LNCaP clone FGC (cell line): Measurements from ENCODE around the gene ZNF385D.
A peak's percentile ranks its signal among the peaks of the same experiment; 100 is the strongest.

Experiments used
- DNase-seq: peaks from one replicate; pipeline ENCODE4 v3.0.0-alpha.2; 2011; ENCODE audit warnings: low read depth
- H3K4me3 ChIP-seq: 2 replicates; pipeline ENCODE4 v1.5.1; 2011; ENCODE audit warnings: mild to moderate bottlenecking, low read depth, low read length, control low read depth
- CTCF ChIP-seq: IDR thresholded peaks from 2 replicates; pipeline ENCODE4 v1.5.1; 2012; ENCODE audit warnings: mild to moderate bottlenecking; ENCODE audit not compliant: control insufficient read depth, insufficient read depth; ENCODE audit errors: extremely low read depth

ZNF385D gene

GRCh38 chr3:21718161-21718765 lies 32.7 kb downstream of the ZNF385D start:
- no peak for TF ChIP-seq CTCF
- no peak for DNase-seq
- H3K4me3 ChIP-seq, result no peak overlapping the region

GRCh38 chr3:21715662-21716061 lies 35.3 kb downstream of the ZNF385D start:
- TF ChIP-seq CTCF, result no peak
- DNase-seq, result no peak
- H3K4me3 ChIP-seq, result no peak overlapping the region

- no peak overlapping the region for H3K4me3 ChIP-seq
- TF ChIP-seq CTCF, result no peak
- DNase-seq, result peak; percentile 78
Observed at GRCh38 chr3:21705769-21706168, 45.2 kb downstream of the ZNF385D start.

GRCh38 chr3:21704796-21705195 lies 46.2 kb downstream of the ZNF385D start:
- no peak for DNase-seq
- no peak for TF ChIP-seq CTCF

GRCh38 chr3:21703291-21703690 lies 47.7 kb downstream of the ZNF385D start:
- TF ChIP-seq CTCF, result no peak
- DNase-seq, result no peak
- H3K4me3 ChIP-seq, result no peak overlapping the region

More at GRCh38 chr3:21704796-21705195, 46.2 kb downstream of the ZNF385D start:
- H3K4me3 ChIP-seq, result no peak overlapping the region

GRCh38 chr3:21697707-21698106 lies 53.3 kb downstream of the ZNF385D start:
- no peak for DNase-seq
- H3K4me3 ChIP-seq, result no peak overlapping the region
- TF ChIP-seq CTCF, result no peak

- no peak for DNase-seq
- TF ChIP-seq CTCF, result no peak
- H3K4me3 ChIP-seq, result no peak overlapping the region
Observed at GRCh38 chr3:21694506-21694905, 56.5 kb downstream of the ZNF385D start.
